Panc1 (cell line): Measurements from ENCODE around the gene SLC48A1. TPM values are rescaled to one million over a fixed set of nuclear protein-coding genes. Genes with fewer than 3 reads are reported as not detected.

ENCODE experiments used
- ATAC-seq: fragments of 200-7000 bp; cut with Tn5 transposase; 2 replicates; pipeline ENCODE4 v1.9.1; 2020; ENCODE audit warnings: mild to moderate bottlenecking, moderate library complexity
- BruUV-seq: library from RNA; stranded (reverse); fragments of 400-500 nt; replicated peaks from 2 replicates; lab custom pipeline; 2021; lab: Mats Ljungman, UMichigan
- CTCF ChIA-PET: fragments of 300-600 bp; sonication (Branson Sonifier 250); formaldehyde crosslinking; loops from one replicate; lab custom pipeline; 2022; ENCODE audit warnings: antibody characterized with exemption; lab: Charles Lee
- POLR2A ChIA-PET: fragments of 300-600 bp; sonication (Branson Sonifier 250); formaldehyde crosslinking; loops from one replicate; lab custom pipeline; 2022; ENCODE audit warnings: antibody characterized with exemption; lab: Charles Lee
- DNase-seq: peaks from one replicate; pipeline ENCODE4 v3.0.0-alpha.2; 2010; ENCODE audit warnings: low read depth, low spot score
- H3K27ac ChIP-seq: 2 replicates; pipeline ENCODE4 v1.5.1; 2011; ENCODE audit warnings: mild to moderate bottlenecking, low read length, inconsistent platforms
- H3K27me3 ChIP-seq: fragments of 200-500 bp; sonication (Bioruptor generic); 2 replicates; pipeline ENCODE4 v1.6.0; 2014; ENCODE audit warnings: low read length, inconsistent platforms; ENCODE audit not compliant: control insufficient read depth, insufficient read depth
- H3K36me3 ChIP-seq: fragments of 200-500 bp; sonication (Bioruptor generic); 2 replicates; pipeline ENCODE4 v1.5.1; 2014; ENCODE audit warnings: inconsistent platforms, mild to moderate bottlenecking, low read length, moderate library complexity; ENCODE audit not compliant: control insufficient read depth, insufficient read depth
- H3K4me1 ChIP-seq: 2 replicates; pipeline ENCODE4 v1.5.1; 2011; ENCODE audit warnings: inconsistent platforms, mild to moderate bottlenecking, low read length, moderate library complexity; ENCODE audit not compliant: control insufficient read depth, insufficient read depth
- H3K4me3 ChIP-seq, 2 experiments: 2 replicates each; pipeline ENCODE4 v1.5.1; 2011 to 2012; ENCODE audit warnings: low read depth in 2 of 2, low read length in 2 of 2, mild to moderate bottlenecking in 2 of 2, inconsistent platforms in 1 of 2, moderate library complexity in 1 of 2
- H3K9me3 ChIP-seq: fragments of 200-500 bp; sonication (Bioruptor generic); 2 replicates; pipeline ENCODE4 v1.5.1; 2014; ENCODE audit warnings: low read depth, mild to moderate bottlenecking, inconsistent platforms, low read length, moderate library complexity; ENCODE audit not compliant: control insufficient read depth, insufficient read depth
- POLR2AphosphoS5 ChIP-seq: IDR thresholded peaks from 2 replicates; pipeline ENCODE4 v1.6.1; 2012; ENCODE audit warnings: mild to moderate bottlenecking, low read depth, low read length, moderate library complexity
- REST ChIP-seq, 2 experiments: IDR thresholded peaks; 2 replicates each; pipeline ENCODE4 v1.6.1; 2011 to 2012; ENCODE audit warnings: low read depth in 2 of 2, control low read depth in 1 of 2, low read length in 1 of 2, mild to moderate bottlenecking in 1 of 2, moderate library complexity in 1 of 2; ENCODE audit not compliant: insufficient read depth in 1 of 2
- SIN3A ChIP-seq: IDR thresholded peaks from 2 replicates; pipeline ENCODE4 v1.6.1; 2012; ENCODE audit warnings: low read depth, mild to moderate bottlenecking, low read length, moderate library complexity, borderline replicate concordance; ENCODE audit not compliant: insufficient read depth
- TCF7L2 ChIP-seq: IDR thresholded peaks from 2 replicates; pipeline ENCODE4 v1.6.1; 2011; ENCODE audit warnings: mild to moderate bottlenecking, low read depth, low read length, inconsistent platforms
- in situ Hi-C: cut with HindIII; loops from 2 replicates; pipeline ENCODE4 v1.10.0; 2016; ENCODE audit warnings: low sequenced_read_pairs, low pct_unique_long_range_greater_than_20kb
- intact Hi-C: fragments of 100-400 bp; cut with micrococcal nuclease; formaldehyde crosslinking; loops from one replicate; pipeline ENCODE4 v1.10.0; 2022; ENCODE audit not compliant: unreplicated experiment
- total RNA-seq: library from RNA; stranded (reverse); gene quantifications from one replicate; pipeline ENCODE4 v1.2.1, GENCODE V29; 2021; ENCODE audit not compliant: unreplicated experiment
- TF ChIP-seq, protein P1 (sequence below): fragments of 450-650 bp; IDR thresholded peaks from 2 replicates; pipeline ENCODE4 v1.5.1; 2017; ENCODE audit warnings: mild to moderate bottlenecking

The SLC48A1 gene
- total RNA-seq, 1 experiment from 2014 or later, result 32.0 TPM

GRCh38 chr12:47787596-47788319 is 14.7 kb downstream of the SLC48A1 start:
- TF ChIP-seq REST (IDR thresholded peaks at IDR 0.05; ENCODE audit: insufficient read depth in 1 of 2, low read depth in 2 of 2, low read length in 1 of 2), result no peak
- TF ChIP-seq TCF7L2, result no peak
- TF ChIP-seq, protein P1, sequence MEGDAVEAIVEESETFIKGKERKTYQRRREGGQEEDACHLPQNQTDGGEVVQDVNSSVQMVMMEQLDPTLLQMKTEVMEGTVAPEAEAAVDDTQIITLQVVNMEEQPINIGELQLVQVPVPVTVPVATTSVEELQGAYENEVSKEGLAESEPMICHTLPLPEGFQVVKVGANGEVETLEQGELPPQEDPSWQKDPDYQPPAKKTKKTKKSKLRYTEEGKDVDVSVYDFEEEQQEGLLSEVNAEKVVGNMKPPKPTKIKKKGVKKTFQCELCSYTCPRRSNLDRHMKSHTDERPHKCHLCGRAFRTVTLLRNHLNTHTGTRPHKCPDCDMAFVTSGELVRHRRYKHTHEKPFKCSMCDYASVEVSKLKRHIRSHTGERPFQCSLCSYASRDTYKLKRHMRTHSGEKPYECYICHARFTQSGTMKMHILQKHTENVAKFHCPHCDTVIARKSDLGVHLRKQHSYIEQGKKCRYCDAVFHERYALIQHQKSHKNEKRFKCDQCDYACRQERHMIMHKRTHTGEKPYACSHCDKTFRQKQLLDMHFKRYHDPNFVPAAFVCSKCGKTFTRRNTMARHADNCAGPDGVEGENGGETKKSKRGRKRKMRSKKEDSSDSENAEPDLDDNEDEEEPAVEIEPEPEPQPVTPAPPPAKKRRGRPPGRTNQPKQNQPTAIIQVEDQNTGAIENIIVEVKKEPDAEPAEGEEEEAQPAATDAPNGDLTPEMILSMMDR, result no peak
- TF ChIP-seq SIN3A, result no peak
- no peak for TF ChIP-seq POLR2AphosphoS5
- Histone ChIP-seq H3K27me3 (no peaks in the 10 kb centered on the region), H3K36me3 (peaks cover 7% of the 10 kb centered on the region), H3K4me3 (no peak overlapping the region), H3K27ac (no peak overlapping the region), H3K9me3 (no peaks in the 10 kb centered on the region), H3K4me1 (no peaks in the 10 kb centered on the region)
- BruUV-seq, result no TSS peak
- ChIA-PET CTCF (interaction anchor here (1.0 to 1.1 kb wide), 2 partner anchors 20 to 51 kb away, joined by 3 to 6 read pairs; no protein-coding TSS in a partner anchor), POLR2A (no interaction called here)
- in situ Hi-C loops (no loop called here), intact Hi-C loops (no loop called here)
- ATAC-seq (no peak), DNase-seq (no peak)

DNA sequence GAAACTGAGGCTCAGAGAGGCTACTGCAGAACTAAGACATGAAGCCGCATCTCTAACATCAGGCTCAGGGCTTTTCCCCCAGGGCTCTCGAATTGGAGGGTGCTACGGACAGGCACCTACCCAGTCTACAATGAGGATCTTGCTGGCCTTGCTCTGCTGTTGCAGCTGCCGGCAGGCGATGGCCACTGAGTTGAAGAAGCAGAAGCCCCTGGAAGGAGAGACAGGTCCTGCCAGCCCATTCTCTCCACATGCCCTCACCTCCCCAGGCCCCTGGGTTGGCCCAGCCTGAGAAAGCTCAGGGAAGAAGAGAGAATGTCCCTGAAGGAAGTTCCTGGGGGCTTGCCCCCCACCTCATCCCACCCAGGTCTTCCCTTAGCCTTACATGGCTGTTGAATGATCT is 16.1 kb downstream of the SLC48A1 start:
- Histone ChIP-seq H3K36me3 (peaks cover 9% of the 10 kb centered on the region), H3K4me3 (no peak overlapping the region), H3K27ac (no peak overlapping the region), H3K4me1 (no peaks in the 10 kb centered on the region), H3K9me3 (no peaks in the 10 kb centered on the region), H3K27me3 (no peaks in the 10 kb centered on the region)
- ChIA-PET POLR2A (no interaction called here), CTCF (interaction anchor here (1.0 kb wide), 2 partner anchors 49 kb away, joined by 3 to 5 read pairs; no protein-coding TSS in a partner anchor)
- DNase-seq (no peak), ATAC-seq (no peak)
- no TSS peak for BruUV-seq
- intact Hi-C loops, result no loop called here
- TF ChIP-seq POLR2AphosphoS5 (no peak), SIN3A (no peak), TCF7L2 (no peak), REST (IDR thresholded peaks at IDR 0.05; ENCODE audit: insufficient read depth in 1 of 2, low read depth in 2 of 2, low read length in 1 of 2) (no peak)
- TF ChIP-seq, protein P1, result no peak
- in situ Hi-C loops, result no loop called here
